PC-3 (cell line): Measurements from ENCODE around the gene CYP4F22. TPM values are rescaled to one million over a fixed set of nuclear protein-coding genes. Genes with fewer than 3 reads are reported as not detected.
A peak's percentile ranks its signal among the peaks of the same experiment; 100 is the strongest.

Source experiments
- ATAC-seq: fragments of 200-7000 bp; cut with Tn5 transposase; 2 replicates; pipeline ENCODE4 v1.9.1; 2020; ENCODE audit warnings: mild to moderate bottlenecking, moderate library complexity
- BruUV-seq: library from RNA; stranded (reverse); fragments of 400-500 nt; replicated peaks from 2 replicates; lab custom pipeline; 2021; lab: Mats Ljungman, UMichigan
- CTCF ChIA-PET: fragments of 300-600 bp; sonication (Branson Sonifier 250); formaldehyde crosslinking; loops from one replicate; lab custom pipeline; 2022; ENCODE audit warnings: antibody characterized with exemption; lab: Charles Lee
- POLR2A ChIA-PET: fragments of 300-600 bp; sonication (Branson Sonifier 250); formaldehyde crosslinking; loops from one replicate; lab custom pipeline; 2022; ENCODE audit warnings: antibody characterized with exemption; ENCODE audit not compliant: unreplicated experiment; lab: Charles Lee
- DNase-seq: peaks from one replicate; pipeline ENCODE4 v3.0.0-alpha.2; 2015
- H2AFZ ChIP-seq: fragments of 300-600 bp; sonication (generic); 2 replicates; pipeline ENCODE4 v1.6.0; 2016; ENCODE audit warnings: antibody characterized with exemption, low read length
- H3F3A ChIP-seq: fragments of 300-600 bp; sonication (generic); one replicate; pipeline ENCODE4 v1.6.0; 2017; ENCODE audit warnings: antibody characterized with exemption, low read length, control low read depth, mild to moderate bottlenecking; ENCODE audit not compliant: unreplicated experiment
- H3K27ac ChIP-seq: fragments of 300-600 bp; sonication (generic); 2 replicates; pipeline ENCODE4 v1.5.1; 2016; ENCODE audit warnings: mild to moderate bottlenecking, low read length
- H3K27me3 ChIP-seq: fragments of 300-600 bp; sonication (generic); 2 replicates; pipeline ENCODE4 v1.6.1; 2016; ENCODE audit warnings: low read length, mixed read lengths
- H3K36me3 ChIP-seq: fragments of 300-600 bp; sonication (generic); 2 replicates; pipeline ENCODE4 v1.6.1; 2016; ENCODE audit warnings: low read depth, mixed run types, low read length, mixed read lengths
- H3K4me1 ChIP-seq: fragments of 300-600 bp; sonication (generic); 2 replicates; pipeline ENCODE4 v1.5.1; 2016; ENCODE audit warnings: low read length; ENCODE audit not compliant: insufficient read depth
- H3K4me2 ChIP-seq: fragments of 300-600 bp; sonication (generic); 2 replicates; pipeline ENCODE4 v1.6.0; 2016; ENCODE audit warnings: low read length
- H3K4me3 ChIP-seq: fragments of 300-600 bp; sonication (generic); 2 replicates; pipeline ENCODE4 v1.5.1; 2016; ENCODE audit warnings: mild to moderate bottlenecking, low read length, mixed read lengths
- H3K79me2 ChIP-seq: fragments of 300-600 bp; sonication (generic); 2 replicates; pipeline ENCODE4 v1.6.1; 2017; ENCODE audit warnings: low read length, mixed read lengths
- H3K9ac ChIP-seq: fragments of 300-600 bp; sonication (generic); 2 replicates; pipeline ENCODE4 v1.6.0; 2016; ENCODE audit warnings: mild to moderate bottlenecking, low read length
- H3K9me2 ChIP-seq: fragments of 300-600 bp; sonication (generic); replicated peaks from 2 replicates; pipeline ENCODE4 v1.6.1; 2016; ENCODE audit warnings: mixed run types, low read length, mixed read lengths
- H3K9me3 ChIP-seq: fragments of 300-600 bp; sonication (generic); 2 replicates; pipeline ENCODE4 v1.6.1; 2016; ENCODE audit warnings: low read length, mixed read lengths
- H4K20me1 ChIP-seq: fragments of 300-600 bp; sonication (generic); 2 replicates; pipeline ENCODE4 v1.6.1; 2016; ENCODE audit warnings: low read length, mixed read lengths
- CTCF ChIP-seq: fragments of 300-600 bp; sonication (generic); conservative IDR thresholded peaks from 2 replicates; pipeline ENCODE4 v1.5.1; 2017; ENCODE audit warnings: antibody characterized with exemption, low read depth, mild to moderate bottlenecking, low read length
- EZH2 ChIP-seq: fragments of 300-600 bp; sonication (generic); IDR thresholded peaks from one replicate; pipeline ENCODE4 v1.6.1; 2017; ENCODE audit warnings: antibody characterized with exemption, mild to moderate bottlenecking, low read length; ENCODE audit not compliant: unreplicated experiment
- EZH2phosphoT487 ChIP-seq: fragments of 300-600 bp; sonication (generic); IDR thresholded peaks from 2 replicates; pipeline ENCODE4 v1.6.1; 2018; ENCODE audit warnings: mild to moderate bottlenecking, antibody characterized with exemption, low read length, borderline replicate concordance
- intact Hi-C: fragments of 100-400 bp; cut with micrococcal nuclease; formaldehyde crosslinking; loops from 2 replicates; pipeline ENCODE4 v1.9.0; 2023
- total RNA-seq: library from RNA; depleted of rRNA; stranded (reverse); fragments of >200 nt; gene quantifications from 2 replicates; pipeline ENCODE4 v1.2.3, GENCODE V29; 2014

The CYP4F22 gene
- total RNA-seq, 1 experiment from 2014 or later = 0.07 TPM

GRCh38 chr19:15550273-15550672, 41.9 kb downstream of the CYP4F22 start:
- Histone ChIP-seq H3K27me3 (no peaks in the 10 kb centered on the region), H3K36me3 (no peaks in the 10 kb centered on the region), H3K4me1 (0 out of 2 replicates have a peak, but pooled peaks cover 10% of the 10 kb centered on the region), H3K27ac (no peak overlapping the region), H4K20me1 (no peaks in the 10 kb centered on the region), H2AFZ (no peak overlapping the region), H3K9me2 (no peaks in the 10 kb centered on the region), H3K9ac (no peak overlapping the region), H3K4me2 (peak overlapping the region; percentile 95; the same call in 1 of the 2 replicates), H3K9me3 (no peaks in the 10 kb centered on the region), H3K4me3 (0 out of 2 replicates have a peak overlapping the region, but pooled peaks have one; percentile 74), H3K79me2 (no peaks in the 10 kb centered on the region), H3F3A (no peaks in the 10 kb centered on the region)
- TF ChIP-seq EZH2phosphoT487 = no peak
- no peak for TF ChIP-seq CTCF
- no peak for TF ChIP-seq EZH2
- no peak for ATAC-seq
- ChIA-PET POLR2A (no interaction called here), CTCF (no interaction called here)
- BruUV-seq = no TSS peak
- intact Hi-C loops = loop anchor here (10.0 kb wide), 1 partner anchor 95 kb away; no protein-coding TSS in a partner anchor
- no peak for DNase-seq

GRCh38 chr19:15550929-15551292, 42.6 kb downstream of the CYP4F22 start:
- intact Hi-C loops = loop anchor here (10.0 kb wide), 1 partner anchor 96 kb away; no protein-coding TSS in a partner anchor
- H3K4me3 ChIP-seq = peak overlapping the region; percentile 74
- BruUV-seq = no TSS peak
- H3K4me2 ChIP-seq = peak overlapping the region; percentile 95
- ATAC-seq (peak; percentile 8; the same call in 1 of the 2 replicates), DNase-seq (no peak)
- TF ChIP-seq CTCF (peak; percentile 53), EZH2phosphoT487 (no peak), EZH2 (no peak)
- H3K27me3 ChIP-seq = no peaks in the 10 kb centered on the region
- H3F3A ChIP-seq = no peaks in the 10 kb centered on the region
- H3K9me3 ChIP-seq = no peaks in the 10 kb centered on the region
- H3K4me1 ChIP-seq = 0 out of 2 replicates have a peak, but pooled peaks cover 10% of the 10 kb centered on the region
- H3K9ac ChIP-seq = no peak overlapping the region
- ChIA-PET POLR2A (no interaction called here), CTCF (no interaction called here)
- no peaks in the 10 kb centered on the region for H4K20me1 ChIP-seq
- H2AFZ ChIP-seq = peak overlapping the region; percentile 98
- no peaks in the 10 kb centered on the region for H3K79me2 ChIP-seq
- no peak overlapping the region for H3K27ac ChIP-seq
- H3K36me3 ChIP-seq = no peaks in the 10 kb centered on the region
- no peaks in the 10 kb centered on the region for H3K9me2 ChIP-seq

- intact Hi-C loops = loop anchor here (10.0 kb wide), 1 partner anchor 97 kb away; no protein-coding TSS in a partner anchor
- Histone ChIP-seq H3K9me3 (no peaks in the 10 kb centered on the region), H4K20me1 (no peaks in the 10 kb centered on the region), H3K36me3 (no peaks in the 10 kb centered on the region), H3K4me2 (peak overlapping the region; percentile 95), H3K4me1 (0 out of 2 replicates have a peak, but pooled peaks cover 13% of the 10 kb centered on the region), H2AFZ (peak overlapping the region; percentile 98), H3K9me2 (no peaks in the 10 kb centered on the region), H3K27me3 (no peaks in the 10 kb centered on the region), H3K79me2 (no peaks in the 10 kb centered on the region), H3K4me3 (peak overlapping the region; percentile 74), H3K9ac (no peak overlapping the region), H3K27ac (no peak overlapping the region), H3F3A (no peaks in the 10 kb centered on the region)
- TF ChIP-seq CTCF (no peak), EZH2 (no peak), EZH2phosphoT487 (no peak)
- ATAC-seq (peak; percentile 20; the same call in 1 of the 2 replicates), DNase-seq (peak; percentile 51)
- ChIA-PET CTCF (no interaction called here), POLR2A (no interaction called here)
- no TSS peak for BruUV-seq
Observed at GRCh38 chr19:15551293-15552004, 43.1 kb downstream of the CYP4F22 start.
